K562 (cell line): ENCODE data around the gene TMOD3. TPM values are rescaled to one million over a fixed set of nuclear protein-coding genes. Genes with fewer than 3 reads are reported as not detected.

Experiments
- ATAC-seq: fragments of 200-7000 bp; cut with Tn5 transposase; 3 replicates; pipeline ENCODE4 v1.9.1; 2020; ENCODE audit warnings: moderate library complexity
- BruUV-seq: library from RNA; stranded (reverse); fragments of 400-500 nt; replicated peaks from 2 replicates; lab custom pipeline; 2021; lab: Mats Ljungman, UMichigan
- CTCF ChIA-PET: fragments of 300-600 bp; formaldehyde crosslinking; extraction: SDS; loops from one replicate; lab custom pipeline; 2021; ENCODE audit warnings: low intra/inter-chr PET ratio; lab: Yijun Ruan, JAX
- POLR2A ChIA-PET: fragments of 300-600, 350-650 bp; sonication (Branson Sonifier 250); formaldehyde crosslinking; extraction: SDS; loops from one replicate; lab custom pipeline; 2021; ENCODE audit warnings: antibody characterized with exemption, inconsistent platforms; lab: Yijun Ruan, JAX
- DNase-seq, 4 experiments: peaks; one replicate each; pipeline versions ENCODE4 v3.0.0 to v3.0.0-alpha.2; 2011 to 2018; ENCODE audit warnings: low spot score in 3 of 4, mixed read lengths in 3 of 4; ENCODE audit errors: extremely low read depth in 1 of 4
- FAIRE-seq: peaks from 2 replicates; lab custom pipeline; 2011; peaks lifted over from hg19 to GRCh38; lab: Jason Lieb, UNC
- H2AFZ ChIP-seq: 2 replicates; pipeline ENCODE4 v1.6.0; 2011; ENCODE audit warnings: low read depth, low read length, control low read depth, inconsistent platforms
- H3K27ac ChIP-seq: fragments of 200-600 bp; 3 replicates; pipeline ENCODE4 v1.8.0; 2011; ENCODE audit warnings: low read depth, mild to moderate bottlenecking, control low read depth, inconsistent platforms, low read length, moderate library complexity, mixed read lengths; ENCODE audit errors: extremely low read depth
- H3K27me3 ChIP-seq, 2 experiments: fragments of 300-600 bp in 1 of 2; 2 replicates in 1 of 2; 3 replicates in 1 of 2; pipeline versions ENCODE4 v1.6.0 to v1.8.0; 2011; ENCODE audit warnings: inconsistent platforms in 2 of 2, low read length in 2 of 2, mild to moderate bottlenecking in 1 of 2, mixed read lengths in 1 of 2, moderate library complexity in 1 of 2; ENCODE audit not compliant: control insufficient read depth in 2 of 2, insufficient read depth in 2 of 2
- H3K36me3 ChIP-seq: fragments of 300-600 bp; 3 replicates; pipeline ENCODE4 v1.8.0; 2011; ENCODE audit warnings: mild to moderate bottlenecking, low read length, inconsistent platforms; ENCODE audit not compliant: control insufficient read depth, insufficient read depth
- H3K4me1 ChIP-seq, 2 experiments: fragments of 200-600 bp in 1 of 2; replicated peaks in 1 of 2; 2 replicates in 1 of 2; 3 replicates in 1 of 2; pipeline versions ENCODE4 v1.5.1 to v1.8.0; 2011; ENCODE audit warnings: inconsistent platforms in 2 of 2, low read length in 2 of 2, mild to moderate bottlenecking in 1 of 2, mixed read lengths in 1 of 2, moderate library complexity in 1 of 2; ENCODE audit not compliant: control insufficient read depth in 2 of 2, insufficient read depth in 2 of 2
- H3K4me2 ChIP-seq: 2 replicates; pipeline ENCODE4 v1.6.1; 2011; ENCODE audit warnings: low read length, control low read depth, inconsistent platforms, mixed read lengths; ENCODE audit not compliant: insufficient read depth
- H3K4me3 ChIP-seq: fragments of 200-600 bp; sonication (generic), shearing (Covaris generic); 2 replicates; pipeline ENCODE4 v1.5.1; 2016; ENCODE audit warnings: control low read depth, inconsistent platforms
- H3K79me2 ChIP-seq: fragments of 200-600 bp; 3 replicates; pipeline ENCODE4 v1.8.0; 2011; ENCODE audit warnings: low read length, inconsistent platforms; ENCODE audit not compliant: control insufficient read depth, insufficient read depth
- H3K9ac ChIP-seq, 2 experiments: 2 replicates each; pipeline versions ENCODE4 v1.6.0 to v1.6.1; 2011; ENCODE audit warnings: low read depth in 2 of 2, low read length in 2 of 2, control low read depth in 1 of 2, inconsistent platforms in 1 of 2, mild to moderate bottlenecking in 1 of 2, mixed read lengths in 1 of 2; ENCODE audit not compliant: insufficient read depth in 1 of 2
- H3K9me1 ChIP-seq: one replicate; pipeline ENCODE4 v1.6.0; 2011; ENCODE audit warnings: inconsistent platforms, mild to moderate bottlenecking, low read length, moderate library complexity; ENCODE audit not compliant: control insufficient read depth, insufficient read depth
- H3K9me3 ChIP-seq: replicated peaks from 2 replicates; pipeline ENCODE4 v1.5.1; 2011; ENCODE audit warnings: low read depth, low read length, inconsistent platforms; ENCODE audit not compliant: control insufficient read depth, insufficient read depth
- H4K20me1 ChIP-seq: replicated peaks from 2 replicates; pipeline ENCODE4 v1.6.1; 2011; ENCODE audit warnings: low read length, inconsistent platforms, mixed read lengths; ENCODE audit not compliant: control insufficient read depth, insufficient read depth
- ARNT ChIP-seq, 2 experiments: fragments of 450-650 bp; IDR thresholded peaks; 2 replicates each; pipeline ENCODE4 v1.6.1; 2016; ENCODE audit warnings: mild to moderate bottlenecking in 1 of 2
- C11orf30 ChIP-seq: fragments of 450-650 bp; IDR thresholded peaks from 2 replicates; pipeline ENCODE4 v1.6.1; 2016; ENCODE audit warnings: low read depth, mild to moderate bottlenecking
- KAT7 ChIP-seq: sonication (generic); formaldehyde crosslinking; IDR thresholded peaks from 2 replicates; pipeline ENCODE4 v1.8.0; 2022; ENCODE audit warnings: missing genetic modification reagents, mild to moderate bottlenecking, borderline replicate concordance
- MAFF ChIP-seq: IDR thresholded peaks from 2 replicates; pipeline ENCODE4 v1.6.1; 2012; ENCODE audit warnings: low read length, improper control_type of control experiment
- MAFK ChIP-seq: IDR thresholded peaks from 2 replicates; pipeline ENCODE4 v1.6.1; 2011; ENCODE audit warnings: low read length, improper control_type of control experiment
- ZNF316 ChIP-seq: fragments of 450-650 bp; IDR thresholded peaks from 2 replicates; pipeline ENCODE4 v1.6.1; 2016
- WGBS: fragments of 100-300 bp; shearing (Covaris generic); methylation state at CpG from one replicate; pipeline ENCODE4 v1.1.6; 2016; ENCODE audit warnings: low coverage, mixed read lengths; ENCODE audit not compliant: insufficient coverage; ENCODE audit errors: missing lambda C conversion rate; 5-methylcytosine and 5-hydroxymethylcytosine counted together
- in situ Hi-C: fragments of 300-500 bp; cut with MboI; formaldehyde crosslinking; loops from 4 replicates; pipeline ENCODE4 v1.15.0; 2018; ENCODE audit warnings: inconsistent platforms, mixed read lengths
- intact Hi-C: fragments of 100-400 bp; cut with micrococcal nuclease; formaldehyde crosslinking; loops from 2 replicates; pipeline ENCODE4 v1.14.2; 2022
- polyA plus RNA-seq, 8 experiments: library from polyadenylated mRNA; depleted of rRNA in 4 of 8; stranded (reverse) in 5 of 8; unstranded in 3 of 8; fragments of >200 nt; fragmentation: Nextera tagmentation in 2 of 8; fragmentation: Illumina TruSeq in 1 of 8; extraction: Ambion mirVana in 2 of 8; extraction: Trizol in 1 of 8; gene quantifications; 2 replicates each; pipeline versions ENCODE4 v1.2.1 to v1.2.3, GENCODE V29; 2011 to 2014; ENCODE audit warnings: inconsistent platforms in 1 of 8, missing spikeins in 1 of 8
- total RNA-seq, 7 experiments: library from RNA; depleted of rRNA in 6 of 7; stranded (reverse); fragments of >200 nt in 6 of 7; fragmentation: Illumina TruSeq in 2 of 7; extraction: Trizol in 2 of 7; gene quantifications; 2 replicates each; pipeline versions ENCODE4 v1.2.1 to v1.2.3, GENCODE V29; 2011 to 2021; ENCODE audit warnings: low replicate concordance in 1 of 7
- TF ChIP-seq, protein P1 (sequence below): fragments of 150-350 bp; IDR thresholded peaks from 2 replicates; pipeline ENCODE4 v1.6.1; 2014; ENCODE audit warnings: low read depth, mild to moderate bottlenecking, low read length, borderline replicate concordance
- TF ChIP-seq, protein P2 (sequence below): fragments of 450-650 bp; formaldehyde crosslinking; IDR thresholded peaks from 2 replicates; pipeline ENCODE4 v1.4.0; 2020; ENCODE audit warnings: mild to moderate bottlenecking, moderate library complexity

The TMOD3 gene
- total and polyA plus RNA-seq, 9 of the 15 experiments (the other 6 are each of a cell fraction or from before 2014, with no cell fraction given) = 6.8 to 45.0 (median 30.9) TPM

DNA sequence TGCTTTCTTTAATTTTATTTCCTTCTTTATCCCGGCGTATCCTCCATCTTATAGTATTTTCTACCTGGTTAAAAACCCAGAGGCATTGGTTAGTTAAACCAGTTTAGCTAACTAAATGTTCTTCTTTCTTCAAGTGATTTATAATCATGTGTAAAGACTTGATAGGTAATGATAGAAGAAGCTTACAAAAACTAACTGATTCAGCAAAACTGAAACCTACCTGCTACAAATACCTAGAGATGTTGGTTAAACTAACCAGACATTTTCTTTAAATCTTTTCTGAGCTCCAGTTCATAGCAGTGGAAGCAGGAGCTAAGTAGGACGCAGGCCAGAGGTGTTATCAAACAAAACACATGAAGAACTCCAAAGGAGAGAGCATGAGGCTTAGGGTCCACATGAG lies 97.4 kb downstream of the TMOD3 start:
- H3K79me2 ChIP-seq = no peaks in the 10 kb centered on the region
- no peaks in the 10 kb centered on the region for H3K4me1 ChIP-seq
- no peaks in the 10 kb centered on the region for H3K27me3 ChIP-seq
- no peaks in the 10 kb centered on the region for H3K9me3 ChIP-seq
- H3K4me2 ChIP-seq = no peak overlapping the region
- H3K4me3 ChIP-seq = no peak overlapping the region
- no peak overlapping the region for H3K27ac ChIP-seq
- intact Hi-C loops (no loop called here), in situ Hi-C loops (no loop called here)
- POLR2A ChIA-PET = interaction anchor here (1.1 to 1.3 kb wide), 2 partner anchors 9 to 93 kb away, joined by 3 to 6 read pairs; no protein-coding TSS in a partner anchor
- no peak overlapping the region for H3K9ac ChIP-seq
- H2AFZ ChIP-seq = no peak overlapping the region
- H4K20me1 ChIP-seq = no peaks in the 10 kb centered on the region
- 91% methylated on average over 3 of the region's 3 CpGs for WGBS
- H3K9me1 ChIP-seq = no peaks in the 10 kb centered on the region
- DNase-seq = no peak
- BruUV-seq = no TSS peak
- FAIRE-seq = no peak
- ATAC-seq = no peak
- H3K36me3 ChIP-seq = peaks cover 25% of the 10 kb centered on the region; the same call in 2 of the 3 replicates
- CTCF ChIA-PET = no interaction called here
- TF ChIP-seq, protein P1, sequence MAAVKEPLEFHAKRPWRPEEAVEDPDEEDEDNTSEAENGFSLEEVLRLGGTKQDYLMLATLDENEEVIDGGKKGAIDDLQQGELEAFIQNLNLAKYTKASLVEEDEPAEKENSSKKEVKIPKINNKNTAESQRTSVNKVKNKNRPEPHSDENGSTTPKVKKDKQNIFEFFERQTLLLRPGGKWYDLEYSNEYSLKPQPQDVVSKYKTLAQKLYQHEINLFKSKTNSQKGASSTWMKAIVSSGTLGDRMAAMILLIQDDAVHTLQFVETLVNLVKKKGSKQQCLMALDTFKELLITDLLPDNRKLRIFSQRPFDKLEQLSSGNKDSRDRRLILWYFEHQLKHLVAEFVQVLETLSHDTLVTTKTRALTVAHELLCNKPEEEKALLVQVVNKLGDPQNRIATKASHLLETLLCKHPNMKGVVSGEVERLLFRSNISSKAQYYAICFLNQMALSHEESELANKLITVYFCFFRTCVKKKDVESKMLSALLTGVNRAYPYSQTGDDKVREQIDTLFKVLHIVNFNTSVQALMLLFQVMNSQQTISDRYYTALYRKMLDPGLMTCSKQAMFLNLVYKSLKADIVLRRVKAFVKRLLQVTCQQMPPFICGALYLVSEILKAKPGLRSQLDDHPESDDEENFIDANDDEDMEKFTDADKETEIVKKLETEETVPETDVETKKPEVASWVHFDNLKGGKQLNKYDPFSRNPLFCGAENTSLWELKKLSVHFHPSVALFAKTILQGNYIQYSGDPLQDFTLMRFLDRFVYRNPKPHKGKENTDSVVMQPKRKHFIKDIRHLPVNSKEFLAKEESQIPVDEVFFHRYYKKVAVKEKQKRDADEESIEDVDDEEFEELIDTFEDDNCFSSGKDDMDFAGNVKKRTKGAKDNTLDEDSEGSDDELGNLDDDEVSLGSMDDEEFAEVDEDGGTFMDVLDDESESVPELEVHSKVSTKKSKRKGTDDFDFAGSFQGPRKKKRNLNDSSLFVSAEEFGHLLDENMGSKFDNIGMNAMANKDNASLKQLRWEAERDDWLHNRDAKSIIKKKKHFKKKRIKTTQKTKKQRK = no peak
- TF ChIP-seq ARNT (IDR thresholded peaks at IDR 0.05) (no peak), KAT7 (CRISPR knock-in tag) (no peak), MAFK (peak; percentile 13; the same call in 1 of the 2 replicates), C11orf30 (peak; percentile 67), MAFF (peak; percentile 37; the same call in 1 of the 2 replicates), ZNF316 (peak; percentile 80)
- TF ChIP-seq, protein P2, sequence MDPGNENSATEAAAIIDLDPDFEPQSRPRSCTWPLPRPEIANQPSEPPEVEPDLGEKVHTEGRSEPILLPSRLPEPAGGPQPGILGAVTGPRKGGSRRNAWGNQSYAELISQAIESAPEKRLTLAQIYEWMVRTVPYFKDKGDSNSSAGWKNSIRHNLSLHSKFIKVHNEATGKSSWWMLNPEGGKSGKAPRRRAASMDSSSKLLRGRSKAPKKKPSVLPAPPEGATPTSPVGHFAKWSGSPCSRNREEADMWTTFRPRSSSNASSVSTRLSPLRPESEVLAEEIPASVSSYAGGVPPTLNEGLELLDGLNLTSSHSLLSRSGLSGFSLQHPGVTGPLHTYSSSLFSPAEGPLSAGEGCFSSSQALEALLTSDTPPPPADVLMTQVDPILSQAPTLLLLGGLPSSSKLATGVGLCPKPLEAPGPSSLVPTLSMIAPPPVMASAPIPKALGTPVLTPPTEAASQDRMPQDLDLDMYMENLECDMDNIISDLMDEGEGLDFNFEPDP (CRISPR knock-in tag) = no peak
